GM21390 (cell line): ENCODE data around the gene ZNF821.
"Not testable (repeated sequence)": the region's sequence is repeated elsewhere in the genome, so short reads cannot be mapped to it uniquely, and the experiment has no call there.

Experiments used
- ATAC-seq: cut with Tn5 transposase; IDR thresholded peaks from one replicate; pipeline ENCODE4 v1.9.1; 2021; ENCODE audit not compliant: unreplicated experiment

Gene ZNF821

GRCh38 chr16:71883849-71884638 lies at the start of gene ZNF821:
Gene ZNF821, minus strand, starts transcription at chr16:71884182. Its CDS starts 4,236 bp downstream, at chr16:71879946.
- peak; percentile 42 for ATAC-seq

GRCh38 chr16:71933017-71933416 lies 49.0 kb upstream of the ZNF821 start:
- ATAC-seq = no peak

- no peak for ATAC-seq
Measured at GRCh38 chr16:71931599-71931998, 47.6 kb upstream of the ZNF821 start.

GRCh38 chr16:71931001-71931400 lies 47.0 kb upstream of the ZNF821 start:
- no peak for ATAC-seq

GRCh38 chr16:71930013-71930563 lies 46.1 kb upstream of the ZNF821 start:
- ATAC-seq = no peak

- no peak for ATAC-seq
Measured at GRCh38 chr16:71929048-71929447, 45.1 kb upstream of the ZNF821 start.

GRCh38 chr16:71927787-71928186 lies 43.8 kb upstream of the ZNF821 start:
- ATAC-seq = no peak

- no peak for ATAC-seq
Measured at GRCh38 chr16:71927383-71927782, 43.4 kb upstream of the ZNF821 start.

- no peak for ATAC-seq
Measured at GRCh38 chr16:71924710-71925109, 40.7 kb upstream of the ZNF821 start.

GRCh38 chr16:71923941-71924690 lies 40.1 kb upstream of the ZNF821 start:
- no peak for ATAC-seq

- ATAC-seq = no peak
Measured at GRCh38 chr16:71920658-71921057, 36.7 kb upstream of the ZNF821 start.

- ATAC-seq = peak; percentile 95
Measured at GRCh38 chr16:71919035-71919434, 35.1 kb upstream of the ZNF821 start.

- ATAC-seq = no peak
Measured at GRCh38 chr16:71917900-71918299, 33.9 kb upstream of the ZNF821 start.

- ATAC-seq = no peak
Measured at GRCh38 chr16:71916397-71916920, 32.5 kb upstream of the ZNF821 start.

GRCh38 chr16:71915350-71915749 lies 31.4 kb upstream of the ZNF821 start:
- no peak for ATAC-seq

- ATAC-seq = no peak
Measured at GRCh38 chr16:71914802-71915201, 30.8 kb upstream of the ZNF821 start.

GRCh38 chr16:71912534-71913275 lies 28.7 kb upstream of the ZNF821 start:
- no peak for ATAC-seq

- no peak for ATAC-seq
Measured at GRCh38 chr16:71911121-71911520, 27.1 kb upstream of the ZNF821 start.

- not testable (repeated sequence) for ATAC-seq
Measured at GRCh38 chr16:71905765-71906164, 21.8 kb upstream of the ZNF821 start.

GRCh38 chr16:71904239-71904638 lies 20.3 kb upstream of the ZNF821 start:
- ATAC-seq = no peak

GRCh38 chr16:71903608-71904007 lies 19.6 kb upstream of the ZNF821 start:
- ATAC-seq = no peak
